Chondrocyte (in vitro differentiated cells): Measurements from ENCODE around the gene RBM33. TPM values are rescaled to one million over a fixed set of nuclear protein-coding genes. Genes with fewer than 3 reads are reported as not detected.
"Not testable (repeated sequence)": the region's sequence is repeated elsewhere in the genome, so short reads cannot be mapped to it uniquely, and the experiment has no call there.

ENCODE experiments used
- DNase-seq: peaks from one replicate; pipeline ENCODE4 v3.0.0; 2021; ENCODE audit warnings: mixed read lengths, low spot score
- H3K27ac Mint-ChIP-seq: one replicate; pipeline ENCODE4 v1.8.0; 2021; ENCODE audit warnings: mild to moderate bottlenecking, moderate library complexity, mixed read lengths; ENCODE audit not compliant: unreplicated experiment
- H3K27me3 Mint-ChIP-seq: 2 replicates; pipeline ENCODE4 v1.8.0; 2021; ENCODE audit warnings: low read depth, mixed read lengths
- H3K36me3 Mint-ChIP-seq: 2 replicates; pipeline ENCODE4 v1.8.0; 2021; ENCODE audit warnings: low read depth, mixed read lengths
- H3K4me1 Mint-ChIP-seq: 2 replicates; pipeline ENCODE4 v1.8.0; 2021; ENCODE audit warnings: low read depth, mild to moderate bottlenecking, mixed read lengths
- H3K4me3 Mint-ChIP-seq: one replicate; pipeline ENCODE4 v1.8.0; 2021; ENCODE audit warnings: mild to moderate bottlenecking, moderate library complexity, mixed read lengths; ENCODE audit not compliant: unreplicated experiment
- H3K9me3 Mint-ChIP-seq: 2 replicates; pipeline ENCODE4 v1.8.0; 2021; ENCODE audit warnings: low read depth, mixed read lengths
- CTCF ChIP-seq: fragments of 200-600 bp; sonication (generic); IDR thresholded peaks from 2 replicates; pipeline ENCODE4 v1.5.0; 2021; ENCODE audit warnings: antibody characterized with exemption, mild to moderate bottlenecking, moderate library complexity
- total RNA-seq: library from RNA; stranded (reverse); gene quantifications from 3 replicates; pipeline ENCODE4 v1.2.1, GENCODE V29; 2021

Gene RBM33
- total RNA-seq, 1 donor from 2014 or later: 43.8 TPM

- Mint-ChIP-seq H3K27me3 (no peaks in the 10 kb centered on the region), H3K27ac (no peak overlapping the region), H3K9me3 (peaks cover 5% of the 10 kb centered on the region), H3K4me1 (peaks cover 22% of the 10 kb centered on the region), H3K4me3 (no peak overlapping the region), H3K36me3 (peaks cover 19% of the 10 kb centered on the region)
- TF ChIP-seq CTCF: no peak
- no peak for DNase-seq
Measured at GRCh38 chr7:155683098-155683497, 38.6 kb downstream of the RBM33 start.

GRCh38 chr7:155683714-155684113 is 39.3 kb downstream of the RBM33 start:
- no peak for DNase-seq
- peaks cover 19% of the 10 kb centered on the region for H3K36me3 Mint-ChIP-seq
- peaks cover 22% of the 10 kb centered on the region for H3K4me1 Mint-ChIP-seq
- H3K9me3 Mint-ChIP-seq: peaks cover 5% of the 10 kb centered on the region
- H3K4me3 Mint-ChIP-seq: no peak overlapping the region
- TF ChIP-seq CTCF: no peak
- H3K27me3 Mint-ChIP-seq: no peaks in the 10 kb centered on the region
- H3K27ac Mint-ChIP-seq: no peak overlapping the region

- Mint-ChIP-seq H3K27ac (peak overlapping the region; percentile 30), H3K36me3 (peaks cover 17% of the 10 kb centered on the region), H3K4me3 (no peak overlapping the region), H3K27me3 (no peaks in the 10 kb centered on the region), H3K4me1 (peaks cover 22% of the 10 kb centered on the region), H3K9me3 (peaks cover 5% of the 10 kb centered on the region)
- no peak for TF ChIP-seq CTCF
- DNase-seq: no peak
Measured at GRCh38 chr7:155684543-155684942, 40.1 kb downstream of the RBM33 start.

- H3K36me3 Mint-ChIP-seq: peaks cover 19% of the 10 kb centered on the region
- no peak overlapping the region for H3K27ac Mint-ChIP-seq
- H3K4me1 Mint-ChIP-seq: peaks cover 22% of the 10 kb centered on the region
- no peak for DNase-seq
- peaks cover 7% of the 10 kb centered on the region for H3K9me3 Mint-ChIP-seq
- no peaks in the 10 kb centered on the region for H3K27me3 Mint-ChIP-seq
- no peak overlapping the region for H3K4me3 Mint-ChIP-seq
- TF ChIP-seq CTCF: no peak
Measured at GRCh38 chr7:155685070-155685790, 40.8 kb downstream of the RBM33 start.

GRCh38 chr7:155685791-155686160 is 41.3 kb downstream of the RBM33 start:
- TF ChIP-seq CTCF: no peak
- Mint-ChIP-seq H3K4me1 (peaks cover 22% of the 10 kb centered on the region), H3K27me3 (no peaks in the 10 kb centered on the region), H3K27ac (no peak overlapping the region), H3K9me3 (peaks cover 8% of the 10 kb centered on the region), H3K36me3 (peaks cover 18% of the 10 kb centered on the region), H3K4me3 (no peak overlapping the region)
- DNase-seq: no peak

- DNase-seq, H3K4me3 Mint-ChIP-seq, H3K27me3 Mint-ChIP-seq, H3K9me3 Mint-ChIP-seq, H3K27ac Mint-ChIP-seq: not testable (repeated sequence)
- H3K36me3 Mint-ChIP-seq: peaks cover 16% of the 10 kb centered on the region
- peaks cover 22% of the 10 kb centered on the region for H3K4me1 Mint-ChIP-seq
Measured at GRCh38 chr7:155686620-155687324, 42.3 kb downstream of the RBM33 start.

GRCh38 chr7:155688237-155688636 is 43.8 kb downstream of the RBM33 start:
- Mint-ChIP-seq H3K4me1 (peaks cover 22% of the 10 kb centered on the region), H3K36me3 (peaks cover 14% of the 10 kb centered on the region)
- not testable (repeated sequence) for DNase-seq, H3K4me3 Mint-ChIP-seq, H3K9me3 Mint-ChIP-seq, H3K27ac Mint-ChIP-seq, H3K27me3 Mint-ChIP-seq

GRCh38 chr7:155690655-155691054 is 46.2 kb downstream of the RBM33 start:
- Mint-ChIP-seq H3K36me3 (peaks cover 14% of the 10 kb centered on the region), H3K4me1 (peaks cover 17% of the 10 kb centered on the region), H3K27ac (peak overlapping the region; percentile 25)
- H3K4me3 Mint-ChIP-seq, H3K27me3 Mint-ChIP-seq, H3K9me3 Mint-ChIP-seq, DNase-seq: not testable (repeated sequence)
